Heart left ventricle (tissue), 13 donors: ENCODE measurements around the gene MXRA8.

Experiments used
- CTCF ChIP-seq, 12 donors: fragments of 200-600 bp; sonication (generic) in 4 of 12; IDR thresholded peaks; one replicate each; pipeline versions ENCODE4 v1.5.0 to v1.8.0; 2018 to 2022; ENCODE audit warnings: antibody characterized with exemption in 12 of 12, mild to moderate bottlenecking in 5 of 12
- POLR2A ChIP-seq, 2 donors: fragments of 450-650 bp; IDR thresholded peaks; one replicate each; pipeline ENCODE4 v1.6.1; 2017; ENCODE audit warnings: antibody characterized with exemption in 2 of 2, mild to moderate bottlenecking in 2 of 2, moderate library complexity in 2 of 2
- donor health status: ischemic (EF 13 %, LVEDD 7.1; RV severe dilation, severe dysfunction).
- donor health status: DM: no; HTN: yes; CAD: no.
- donor health status: DM: no; HTN: no; CAD: no.
- donor health status: ischemic (EF 25% LVEDD 6.9; RV normal size, moderate dysfunction).
- donor health status: ischemic (EF 25% LVEDD 5.7; RV mildly dilated, moderate dysfunction).
- donor health status: ischemic (EF 35%, LVEDD 5.7; RV mildly dilated, moderate dysfunction).
- donor health status: nonischemic (EF 11% LVEDD 7.7; RV severe dilation, severe dysfunction).
- donor health status: DM: yes; HTN: yes; CAD: no.
- donor health status: PGD.
- donor health status: ischemic (EF 29% LVEDD 5.4; RV normal size, mild dysfunction).
- donor health status: nonischemic (EF 23%, LVEDD 6.1; RV moderate dilation, normal function).

GRCh38 chr1:1352786-1353388, 5.5 kb downstream of the MXRA8 start:
- TF ChIP-seq CTCF (IDR thresholded peaks at IDR 0.05) (no peak), POLR2A (IDR thresholded peaks at IDR 0.05) (no peak)
